Lung (tissue), 16 donors: ENCODE measurements around the gene CDX2. TPM values are rescaled to one million over a fixed set of nuclear protein-coding genes. Genes with fewer than 3 reads are reported as not detected.

Source experiments
- ATAC-seq: fragments of 200-7000 bp; cut with Tn5 transposase; one replicate; pipeline ENCODE4 v1.9.1; 2020; ENCODE audit warnings: moderate number of reproducible peaks; ENCODE audit not compliant: insufficient read depth, low FRiP score
- DNase-seq, 3 donors: peaks; one replicate each; pipeline ENCODE4 v3.0.0-alpha.2; 2013 to 2017
- H3K27ac ChIP-seq, 2 donors: one replicate each; pipeline ENCODE4 v1.5.1; 2013; ENCODE audit warnings: mild to moderate bottlenecking in 2 of 2, moderate library complexity in 2 of 2, control low read depth in 1 of 2, inconsistent platforms in 1 of 2, low read depth in 1 of 2, low read length in 1 of 2
- H3K27me3 ChIP-seq, 3 donors: one replicate each; pipeline ENCODE4 v1.5.1; 2013; ENCODE audit warnings: low read length in 2 of 3; ENCODE audit not compliant: control insufficient read depth in 3 of 3, insufficient read depth in 3 of 3
- H3K36me3 ChIP-seq, 4 donors: one replicate each; pipeline ENCODE4 v1.5.1; 2013; ENCODE audit warnings: low read length in 4 of 4, mild to moderate bottlenecking in 1 of 4, moderate library complexity in 1 of 4; ENCODE audit not compliant: control insufficient read depth in 4 of 4, insufficient read depth in 4 of 4
- H3K4me1 ChIP-seq, 5 donors: one replicate each; pipeline ENCODE4 v1.5.1; 2013; ENCODE audit warnings: low read length in 5 of 5, mild to moderate bottlenecking in 2 of 5, moderate library complexity in 1 of 5; ENCODE audit not compliant: control insufficient read depth in 5 of 5, insufficient read depth in 5 of 5
- H3K4me3 ChIP-seq: one replicate; pipeline ENCODE4 v1.5.1; 2013; ENCODE audit warnings: mild to moderate bottlenecking, control low read depth, moderate library complexity
- H3K9ac ChIP-seq, 2 donors: one replicate each; pipeline ENCODE4 v1.5.1; 2013; ENCODE audit warnings: low read length in 2 of 2, control low read depth in 1 of 2; ENCODE audit not compliant: insufficient read depth in 1 of 2
- H3K9me3 ChIP-seq, 4 donors: one replicate each; pipeline ENCODE4 v1.5.1; 2013; ENCODE audit warnings: low read length in 3 of 4, mild to moderate bottlenecking in 1 of 4, moderate library complexity in 1 of 4; ENCODE audit not compliant: control insufficient read depth in 4 of 4, insufficient read depth in 3 of 4
- CTCF ChIP-seq: IDR thresholded peaks from 2 replicates; pipeline ENCODE4 v1.5.1; 2012; ENCODE audit warnings: mild to moderate bottlenecking; ENCODE audit errors: control extremely low read depth, extremely low read depth
- WGBS, 2 donors: extraction: QIAGEN DNeasy Blood & Tissue Kit; methylation state at CpG; one replicate each; pipeline ENCODE4 v1.1.7; 2013; 5-methylcytosine and 5-hydroxymethylcytosine counted together
- long read RNA-seq, 5 donors: transcript quantifications; one replicate each; lab custom pipeline, GENCODE V29; 2026
- polyA plus RNA-seq, 2 donors: library from polyadenylated mRNA; stranded (reverse); fragments of 200-250 nt; gene quantifications; one replicate each; pipeline ENCODE4 v1.2.1, GENCODE V29; 2013
- total RNA-seq, 2 donors: library from RNA; depleted of rRNA in 1 of 2; stranded (reverse); fragments of >200 nt in 1 of 2; gene quantifications; one replicate each; pipeline ENCODE4 v1.2.1, GENCODE V29; 2014 to 2021
- donor health status: control.
- donor health status: control.
- donor health status: Bipolar disorder and iron deficiency.
- donor health status: healthy.
- donor health status: DM: yes; HTN: yes; CAD: no.

CDX2 gene
- total RNA-seq (under 1 TPM in 1 of 2 donors, not detected in 1; 0.12 TPM), polyA plus RNA-seq (not detected)
- long read RNA-seq, donor 1 = 0 reads
- long read RNA-seq, donor 2 = 0 reads
- long read RNA-seq, donor 3 = 0 reads
- long read RNA-seq, donor 4 = 0 reads
- long read RNA-seq, donor 5 = 0 reads

GRCh38 chr13:27969082-27969865 is at the start of gene CDX2:
Gene CDX2 (minus strand): TSS chr13:27969315. CDS start chr13:27969006, 309 bp downstream.
- H3K9ac ChIP-seq = no peak within 1 kb of the TSS
- H3K36me3 ChIP-seq = no peaks in the 10 kb centered on the region
- DNase-seq (no peak), ATAC-seq (no peak)
- WGBS, 2 donors = 4 to 6% methylated on average over 22 to 34 of the region's 34 CpGs
- no peak within 1 kb of the TSS for H3K4me3 ChIP-seq
- H3K4me1 ChIP-seq = peaks cover 0 to 9% (median 5%) of the 10 kb centered on the region in 5 donors
- peaks cover 0 to 5% (median 0%) of the 10 kb centered on the region in 4 donors for H3K9me3 ChIP-seq
- H3K27ac ChIP-seq = no peak within 1 kb of the TSS
- H3K27me3 ChIP-seq = peaks cover 38 to 95% (median 91%) of the 10 kb centered on the region in 3 donors
- TF ChIP-seq CTCF = no peak

- 28 to 44% methylated on average over 3 of the region's 3 CpGs for WGBS, 2 donors
- Histone ChIP-seq H3K27me3 (peaks cover 0 to 6% (median 0%) of the 10 kb centered on the region in 3 donors), H3K9me3 (peaks cover 0 to 3% (median 0%) of the 10 kb centered on the region in 4 donors)
These were observed 45.2 kb upstream of the CDX2 start for GRCh38 chr13:28014301-28014700.

GRCh38 chr13:28013482-28013881 is 44.4 kb upstream of the CDX2 start:
- ATAC-seq (no peak), DNase-seq (no peak)
- no peak overlapping the region for H3K27ac ChIP-seq
- H3K4me3 ChIP-seq = no peak overlapping the region
- 87 to 91% methylated on average over 1 of the region's 1 CpG for WGBS, 2 donors
- H3K9ac ChIP-seq = no peak overlapping the region
- H3K27me3 ChIP-seq = peaks cover 0 to 6% (median 0%) of the 10 kb centered on the region in 3 donors
- peaks cover 0 to 3% (median 0%) of the 10 kb centered on the region in 4 donors for H3K9me3 ChIP-seq
- H3K4me1 ChIP-seq = no peaks in the 10 kb centered on the region
- TF ChIP-seq CTCF = no peak
- H3K36me3 ChIP-seq = no peaks in the 10 kb centered on the region

More at GRCh38 chr13:28014301-28014700, 45.2 kb upstream of the CDX2 start:
- DNase-seq (no peak), ATAC-seq (no peak)
- H3K4me1 ChIP-seq = no peaks in the 10 kb centered on the region
- H3K36me3 ChIP-seq = no peaks in the 10 kb centered on the region
- no peak for TF ChIP-seq CTCF
- no peak overlapping the region for H3K27ac ChIP-seq
- no peak overlapping the region for H3K4me3 ChIP-seq
- no peak overlapping the region for H3K9ac ChIP-seq
